Trophoblast cell (in vitro differentiated cells and primary cell): Measurements from ENCODE around the gene SLC16A12.

Source experiments
- DNase-seq, 2 donors: peaks; one replicate each; pipeline ENCODE4 v3.0.0-alpha.2; 2016
- H2AFZ ChIP-seq: 2 replicates; pipeline ENCODE4 v1.6.1; 2013; ENCODE audit warnings: low read length, moderate library complexity, mild to moderate bottlenecking; ENCODE audit not compliant: insufficient read depth, poor library complexity
- H2AK5ac ChIP-seq: 2 replicates; pipeline ENCODE4 v1.6.1; 2013; ENCODE audit warnings: mild to moderate bottlenecking, low read length
- H2BK120ac ChIP-seq: 2 replicates; pipeline ENCODE4 v1.6.1; 2013; ENCODE audit warnings: low read length, mild to moderate bottlenecking, moderate library complexity; ENCODE audit not compliant: insufficient read depth, poor library complexity
- H2BK12ac ChIP-seq: 2 replicates; pipeline ENCODE4 v1.6.1; 2013; ENCODE audit warnings: mild to moderate bottlenecking, low read length, moderate library complexity
- H2BK5ac ChIP-seq: 2 replicates; pipeline ENCODE4 v1.6.1; 2013; ENCODE audit warnings: low read length, low read depth, moderate library complexity, mild to moderate bottlenecking; ENCODE audit not compliant: poor library complexity
- H3K14ac ChIP-seq: 2 replicates; pipeline ENCODE4 v1.6.1; 2013; ENCODE audit warnings: mild to moderate bottlenecking, low read length
- H3K18ac ChIP-seq: 2 replicates; pipeline ENCODE4 v1.6.1; 2013; ENCODE audit warnings: mild to moderate bottlenecking, low read length
- H3K23ac ChIP-seq: 2 replicates; pipeline ENCODE4 v1.6.1; 2013; ENCODE audit warnings: low read length
- H3K27ac ChIP-seq: 2 replicates; pipeline ENCODE4 v1.5.1; 2013; ENCODE audit warnings: low read depth, mild to moderate bottlenecking, inconsistent platforms, low read length, moderate library complexity
- H3K27me3 ChIP-seq: 2 replicates; pipeline ENCODE4 v1.6.1; 2013; ENCODE audit warnings: inconsistent platforms, mild to moderate bottlenecking, low read length, moderate library complexity; ENCODE audit not compliant: insufficient read depth
- H3K36me3 ChIP-seq, 2 experiments: 1 replicate in 1 of 2; 2 replicates in 1 of 2; pipeline ENCODE4 v1.6.1; 2013; ENCODE audit warnings: low read length in 2 of 2, mild to moderate bottlenecking in 2 of 2, moderate library complexity in 1 of 2; ENCODE audit not compliant: insufficient read depth in 2 of 2, control insufficient read depth in 1 of 2
- H3K4ac ChIP-seq: 2 replicates; pipeline ENCODE4 v1.6.1; 2013; ENCODE audit warnings: low read depth, mild to moderate bottlenecking, low read length, moderate library complexity
- H3K4me1 ChIP-seq, 2 experiments: 1 replicate in 1 of 2; 2 replicates in 1 of 2; pipeline ENCODE4 v1.6.1; 2013; ENCODE audit warnings: low read length in 2 of 2, mild to moderate bottlenecking in 2 of 2, moderate library complexity in 1 of 2; ENCODE audit not compliant: insufficient read depth in 2 of 2, control insufficient read depth in 1 of 2
- H3K4me2 ChIP-seq: 2 replicates; pipeline ENCODE4 v1.6.1; 2013; ENCODE audit warnings: inconsistent platforms, mild to moderate bottlenecking, low read length, moderate library complexity
- H3K4me3 ChIP-seq: 2 replicates; pipeline ENCODE4 v1.5.1; 2013; ENCODE audit warnings: mild to moderate bottlenecking, low read depth, low read length, inconsistent platforms
- H3K79me1 ChIP-seq: one replicate; pipeline ENCODE4 v1.6.1; 2013; ENCODE audit warnings: low read length
- H3K79me2 ChIP-seq: 2 replicates; pipeline ENCODE4 v1.6.1; 2013; ENCODE audit warnings: low read length, mild to moderate bottlenecking; ENCODE audit not compliant: control insufficient read depth, insufficient read depth, poor library complexity
- H3K9ac ChIP-seq: 2 replicates; pipeline ENCODE4 v1.6.1; 2013; ENCODE audit warnings: mild to moderate bottlenecking, low read length
- H3K9me3 ChIP-seq: 2 replicates; pipeline ENCODE4 v1.6.1; 2013; ENCODE audit warnings: low read depth, mild to moderate bottlenecking, control low read depth, inconsistent platforms, low read length; ENCODE audit not compliant: insufficient read depth
- H4K12ac ChIP-seq: 2 replicates; pipeline ENCODE4 v1.6.1; 2013; ENCODE audit warnings: low read depth, mild to moderate bottlenecking, low read length, moderate library complexity
- H4K8ac ChIP-seq: 2 replicates; pipeline ENCODE4 v1.6.1; 2013; ENCODE audit warnings: low read depth, mild to moderate bottlenecking, low read length, moderate library complexity
- H4K91ac ChIP-seq: one replicate; pipeline ENCODE4 v1.6.1; 2013; ENCODE audit warnings: low read depth, mild to moderate bottlenecking, low read length, moderate library complexity
- WGBS: extraction: QIAGEN DNeasy Blood & Tissue Kit; methylation state at CpG from one replicate; pipeline ENCODE4 v1.1.7; 2013; ENCODE audit warnings: missing lambda C conversion rate; ENCODE audit not compliant: insufficient read length, insufficient coverage; ENCODE audit errors: extremely low coverage; 5-methylcytosine and 5-hydroxymethylcytosine counted together

The SLC16A12 gene

DNA sequence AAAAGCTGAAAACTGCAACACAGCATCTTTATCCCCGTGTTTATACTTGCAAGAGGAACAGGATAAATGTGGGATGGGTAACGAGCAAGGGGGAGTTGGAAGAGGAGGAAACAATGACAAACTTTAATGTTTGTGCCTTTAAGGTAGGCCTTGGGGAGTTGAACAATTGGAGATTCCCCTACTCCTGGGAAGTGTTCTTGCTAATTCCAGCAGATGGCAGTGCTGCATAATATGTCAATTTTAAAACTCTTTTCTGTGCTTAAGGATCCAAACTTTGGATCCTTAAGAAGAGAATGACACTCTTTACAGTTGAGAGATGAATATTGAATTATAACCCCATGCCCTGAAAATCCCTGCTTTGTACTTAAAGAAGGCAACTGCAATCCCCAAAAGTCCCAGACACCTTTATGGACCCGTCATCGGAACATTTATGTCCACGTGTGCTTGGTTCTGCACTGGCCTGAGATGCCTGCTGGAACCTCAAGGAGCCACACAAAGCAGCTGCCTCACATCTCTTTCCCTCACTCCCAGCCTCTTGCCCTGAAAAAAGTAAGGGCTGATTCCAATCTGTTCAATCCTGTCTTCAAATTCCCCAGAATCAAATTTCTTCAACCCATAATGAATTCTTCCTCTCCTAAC lies 109.0 kb downstream of the SLC16A12 start:
- H3K4me2 ChIP-seq, result no peak overlapping the region
- no peak overlapping the region for H2BK5ac ChIP-seq
- H3K14ac ChIP-seq, result no peak overlapping the region
- H3K79me2 ChIP-seq, result no peaks in the 10 kb centered on the region
- peak; percentile 8 to 81 for DNase-seq
- H2AK5ac ChIP-seq, result no peak overlapping the region
- no peak overlapping the region for H3K23ac ChIP-seq
- H4K91ac ChIP-seq, result no peak overlapping the region
- no peak overlapping the region for H2BK12ac ChIP-seq
- H3K18ac ChIP-seq, result no peak overlapping the region
- H3K4ac ChIP-seq, result no peak overlapping the region
- H3K4me1 ChIP-seq, result no peaks in the 10 kb centered on the region
- no peaks in the 10 kb centered on the region for H3K36me3 ChIP-seq
- H3K79me1 ChIP-seq, result no peaks in the 10 kb centered on the region
- no peak overlapping the region for H3K27ac ChIP-seq
- no peaks in the 10 kb centered on the region for H3K9me3 ChIP-seq
- no peak overlapping the region for H4K8ac ChIP-seq
- H3K4me3 ChIP-seq, result no peak overlapping the region
- no peak overlapping the region for H2BK120ac ChIP-seq
- H2AFZ ChIP-seq, result no peak overlapping the region
- WGBS, result no CpG with 5 or more reads among the region's 5 CpGs
- no peaks in the 10 kb centered on the region for H3K27me3 ChIP-seq
- H3K9ac ChIP-seq, result no peak overlapping the region
- no peak overlapping the region for H4K12ac ChIP-seq

DNA sequence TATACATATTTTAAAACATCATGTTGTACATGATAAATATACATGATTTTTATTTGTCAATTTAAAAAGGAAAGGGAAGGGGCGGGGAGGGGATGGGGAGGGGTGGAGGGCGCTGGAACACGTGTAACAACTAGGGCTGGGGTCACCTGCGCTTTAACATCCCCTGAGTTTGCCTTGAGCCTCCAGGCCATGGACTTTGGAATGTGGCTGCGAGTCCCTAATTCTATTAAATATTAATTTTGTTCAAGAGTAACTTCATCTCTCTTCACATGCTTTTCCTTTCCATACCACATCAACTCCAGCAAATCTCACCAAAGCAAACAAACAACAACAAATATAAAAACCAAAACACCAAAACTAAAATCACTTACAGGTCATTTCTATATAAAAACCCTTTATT lies 110.4 kb downstream of the SLC16A12 start:
- no peaks in the 10 kb centered on the region for H3K27me3 ChIP-seq
- no peak overlapping the region for H2BK12ac ChIP-seq
- H3K4me3 ChIP-seq, result no peak overlapping the region
- no peak overlapping the region for H4K91ac ChIP-seq
- H3K27ac ChIP-seq, result no peak overlapping the region
- no peak overlapping the region for H3K9ac ChIP-seq
- no peak overlapping the region for H3K4ac ChIP-seq
- H3K79me1 ChIP-seq, result no peaks in the 10 kb centered on the region
- H3K23ac ChIP-seq, result no peak overlapping the region
- no peak overlapping the region for H2AFZ ChIP-seq
- H3K14ac ChIP-seq, result no peak overlapping the region
- H4K12ac ChIP-seq, result no peak overlapping the region
- H3K79me2 ChIP-seq, result no peaks in the 10 kb centered on the region
- no peak overlapping the region for H3K4me2 ChIP-seq
- H2AK5ac ChIP-seq, result no peak overlapping the region
- no peak overlapping the region for H4K8ac ChIP-seq
- no peaks in the 10 kb centered on the region for H3K4me1 ChIP-seq
- H3K36me3 ChIP-seq, result no peaks in the 10 kb centered on the region
- H2BK120ac ChIP-seq, result no peak overlapping the region
- H3K9me3 ChIP-seq, result no peaks in the 10 kb centered on the region
- no CpG with 5 or more reads among the region's 5 CpGs for WGBS
- H3K18ac ChIP-seq, result no peak overlapping the region
- no peak for DNase-seq
- no peak overlapping the region for H2BK5ac ChIP-seq

DNA sequence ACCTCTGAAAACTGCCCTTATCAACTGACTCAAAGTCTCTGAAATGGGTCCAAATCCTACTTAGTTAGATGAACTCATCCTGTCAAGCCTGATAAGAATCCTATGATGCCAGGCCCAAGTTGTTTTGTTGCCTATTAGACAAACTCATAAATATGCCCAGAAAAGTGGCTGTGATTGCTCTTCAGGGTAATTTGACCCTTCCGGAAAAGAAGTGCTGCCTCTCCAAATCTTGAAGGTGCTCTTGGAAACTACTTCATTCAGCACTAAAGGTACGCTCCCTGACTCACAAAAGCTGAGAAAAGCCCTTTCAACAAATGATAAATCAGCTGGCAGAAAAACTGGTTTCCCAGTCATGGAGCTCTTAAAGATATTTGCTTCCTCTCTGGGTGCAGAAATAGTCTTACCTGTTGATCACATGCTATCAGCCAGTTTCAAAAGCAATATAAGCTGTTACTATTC lies 114.3 kb downstream of the SLC16A12 start:
- H2BK5ac ChIP-seq, result no peak overlapping the region

DNA sequence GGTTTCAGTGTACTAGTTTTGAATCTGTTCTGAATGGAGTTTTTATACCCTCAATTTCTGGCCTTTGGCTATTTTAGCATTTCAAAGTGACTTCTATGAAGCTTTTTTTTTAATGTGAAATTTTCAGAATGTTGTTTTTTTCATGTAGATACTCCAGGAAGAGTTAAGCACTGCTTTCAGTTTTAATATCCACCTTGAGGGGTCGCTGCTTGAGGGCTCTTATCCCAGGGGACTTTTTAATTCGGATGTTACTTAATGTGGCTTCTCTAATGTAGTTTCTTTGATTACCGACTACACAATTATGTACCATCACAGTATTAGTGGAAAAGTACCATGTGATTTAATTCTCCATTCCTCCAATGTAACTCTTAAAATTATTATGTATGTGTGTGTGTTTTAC lies 115.8 kb downstream of the SLC16A12 start:
- no peak for DNase-seq
- H2BK120ac ChIP-seq, result no peak overlapping the region
- no peak overlapping the region for H3K23ac ChIP-seq
- no peak overlapping the region for H3K4ac ChIP-seq
- H3K9me3 ChIP-seq, result no peaks in the 10 kb centered on the region
- H3K4me2 ChIP-seq, result no peak overlapping the region
- H3K18ac ChIP-seq, result no peak overlapping the region
- no peaks in the 10 kb centered on the region for H3K79me1 ChIP-seq
- H2AK5ac ChIP-seq, result no peak overlapping the region
- H3K4me1 ChIP-seq, result peaks cover 4% of the 10 kb centered on the region in 2 experiments
- no peak overlapping the region for H4K12ac ChIP-seq
- no peak overlapping the region for H3K27ac ChIP-seq
- no peaks in the 10 kb centered on the region for H3K36me3 ChIP-seq
- H3K4me3 ChIP-seq, result no peak overlapping the region
- H3K9ac ChIP-seq, result no peak overlapping the region
- no peak overlapping the region for H2BK12ac ChIP-seq
- H2AFZ ChIP-seq, result no peak overlapping the region
- H4K8ac ChIP-seq, result no peak overlapping the region
- no CpG with 5 or more reads among the region's 3 CpGs for WGBS
- no peak overlapping the region for H2BK5ac ChIP-seq
- H4K91ac ChIP-seq, result no peak overlapping the region
- peaks cover 7% of the 10 kb centered on the region for H3K27me3 ChIP-seq
- no peak overlapping the region for H3K14ac ChIP-seq
- peaks cover under 1% of the 10 kb centered on the region for H3K79me2 ChIP-seq

More for the DNA sequence above, 114.3 kb downstream of the SLC16A12 start:
- H3K4me1 ChIP-seq, result no peaks in the 10 kb centered on the region
- H4K12ac ChIP-seq, result no peak overlapping the region
- H4K8ac ChIP-seq, result no peak overlapping the region
- H4K91ac ChIP-seq, result no peak overlapping the region
- no peak overlapping the region for H3K23ac ChIP-seq
- H3K27ac ChIP-seq, result no peak overlapping the region
- H3K79me2 ChIP-seq, result no peaks in the 10 kb centered on the region
- H3K27me3 ChIP-seq, result no peaks in the 10 kb centered on the region
- no peaks in the 10 kb centered on the region for H3K79me1 ChIP-seq
- H3K9me3 ChIP-seq, result no peaks in the 10 kb centered on the region
- H3K18ac ChIP-seq, result no peak overlapping the region
- no peak overlapping the region for H3K4me2 ChIP-seq
- no peak overlapping the region for H3K14ac ChIP-seq
- no CpG with 5 or more reads among the region's 2 CpGs for WGBS
- no peak overlapping the region for H3K9ac ChIP-seq
- H3K4ac ChIP-seq, result no peak overlapping the region
- H3K36me3 ChIP-seq, result no peaks in the 10 kb centered on the region
- no peak overlapping the region for H2BK12ac ChIP-seq
- H2AK5ac ChIP-seq, result no peak overlapping the region
- no peak overlapping the region for H2AFZ ChIP-seq
- no peak overlapping the region for H3K4me3 ChIP-seq
- no peak for DNase-seq
- no peak overlapping the region for H2BK120ac ChIP-seq
